Measurements from ENCODE around the gene PHKG2.

PHKG2 gene

GRCh38 chr16:30748634-30749445 lies 615 bp downstream of the PHKG2 start:
- H3K4me3 ChIP-seq (ENCODE audit: low read depth, low read length), result peak overlapping the region; percentile 68
- peaks cover 57% of the 10 kb centered on the region for H3K36me3 ChIP-seq
- DNase-seq, result peak; percentile 55
- no peaks in the 10 kb centered on the region for H3K27me3 ChIP-seq (ENCODE audit: insufficient read depth, low read depth, severe bottlenecking)
- no peaks in the 10 kb centered on the region for H3K9me3 ChIP-seq (ENCODE audit: severe bottlenecking)
- TF ChIP-seq CTCF (IDR thresholded peaks at IDR 0.05; ENCODE audit: low read depth, low read length), result no peak
- peak overlapping the region; percentile 77 for H3K27ac ChIP-seq

GRCh38 chr16:30750201-30750600 lies 2.0 kb downstream of the PHKG2 start:
- Histone ChIP-seq H3K27me3 (ENCODE audit: insufficient read depth, low read depth, severe bottlenecking) (no peaks in the 10 kb centered on the region), H3K4me3 (ENCODE audit: low read depth, low read length) (no peak overlapping the region), H3K36me3 (peaks cover 59% of the 10 kb centered on the region), H3K27ac (no peak overlapping the region), H3K9me3 (ENCODE audit: severe bottlenecking) (no peaks in the 10 kb centered on the region)
- no peak for TF ChIP-seq CTCF (IDR thresholded peaks at IDR 0.05; ENCODE audit: low read depth, low read length)
- no peak for DNase-seq

GRCh38 chr16:30750876-30751465 lies 2.7 kb downstream of the PHKG2 start:
- no peaks in the 10 kb centered on the region for H3K9me3 ChIP-seq (ENCODE audit: severe bottlenecking)
- no peak for DNase-seq
- TF ChIP-seq CTCF (IDR thresholded peaks at IDR 0.05; ENCODE audit: low read depth, low read length), result no peak
- H3K4me3 ChIP-seq (ENCODE audit: low read depth, low read length), result no peak overlapping the region
- H3K27me3 ChIP-seq (ENCODE audit: insufficient read depth, low read depth, severe bottlenecking), result no peaks in the 10 kb centered on the region
- H3K27ac ChIP-seq, result no peak overlapping the region
- peaks cover 59% of the 10 kb centered on the region for H3K36me3 ChIP-seq

DNA sequence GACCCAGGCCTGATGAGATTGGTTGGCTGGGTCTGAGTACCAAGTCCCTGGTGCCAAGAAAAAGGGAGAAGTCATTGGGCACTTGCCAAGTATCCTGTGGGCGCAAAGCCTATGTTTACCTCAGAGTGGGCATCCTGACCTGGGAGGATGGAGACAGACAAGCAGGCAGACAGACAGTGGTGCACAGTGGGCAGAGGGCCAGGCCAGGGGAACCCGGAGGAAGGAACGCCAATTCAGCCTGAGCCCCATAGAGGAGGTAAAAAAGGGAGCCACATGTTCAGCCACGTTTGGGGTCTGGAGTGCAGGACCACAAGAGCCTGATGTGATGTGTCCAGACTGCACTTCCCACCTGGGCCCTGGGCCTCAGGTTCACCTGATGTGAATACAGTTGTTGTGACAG lies 5.4 kb downstream of the PHKG2 start:
- Histone ChIP-seq H3K9me3 (ENCODE audit: severe bottlenecking) (no peaks in the 10 kb centered on the region), H3K36me3 (peaks cover 78% of the 10 kb centered on the region), H3K27me3 (ENCODE audit: insufficient read depth, low read depth, severe bottlenecking) (no peaks in the 10 kb centered on the region), H3K27ac (no peak overlapping the region), H3K4me3 (ENCODE audit: low read depth, low read length) (no peak overlapping the region)
- no peak for TF ChIP-seq CTCF (IDR thresholded peaks at IDR 0.05; ENCODE audit: low read depth, low read length)
- no peak for DNase-seq

DNA sequence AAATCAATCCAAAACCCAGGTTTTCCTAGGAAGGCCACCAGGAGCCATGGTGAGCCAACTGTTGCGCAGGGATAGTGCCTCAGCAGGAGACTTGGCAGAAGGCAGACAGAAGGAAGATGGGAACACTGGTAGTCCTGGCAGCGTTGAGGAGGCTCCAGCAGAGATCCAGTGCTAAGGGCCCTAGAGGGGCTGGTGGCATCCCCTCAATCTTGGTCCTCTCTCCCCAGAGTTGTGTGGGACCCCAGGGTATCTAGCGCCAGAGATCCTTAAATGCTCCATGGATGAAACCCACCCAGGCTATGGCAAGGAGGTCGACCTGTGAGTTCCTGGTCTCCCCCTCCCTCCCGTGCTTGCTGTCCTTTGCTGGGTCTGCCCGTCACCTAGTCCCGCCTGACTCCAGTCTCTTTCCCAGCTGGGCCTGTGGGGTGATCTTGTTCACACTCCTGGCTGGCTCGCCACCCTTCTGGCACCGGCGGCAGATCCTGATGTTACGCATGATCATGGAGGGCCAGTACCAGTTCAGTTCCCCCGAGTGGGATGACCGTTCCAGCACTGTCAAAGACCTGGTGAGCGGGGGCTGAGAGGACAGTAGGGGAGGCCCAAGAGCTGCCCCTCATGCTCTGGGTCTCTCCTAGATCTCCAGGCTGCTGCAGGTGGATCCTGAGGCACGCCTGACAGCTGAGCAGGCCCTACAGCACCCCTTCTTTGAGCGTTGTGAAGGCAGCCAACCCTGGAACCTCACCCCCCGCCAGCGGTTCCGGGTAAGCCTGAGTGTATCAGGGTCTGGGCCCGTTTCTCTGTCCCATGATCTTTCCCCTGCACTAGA lies 7.9 kb downstream of the PHKG2 start:
- Histone ChIP-seq H3K27ac (no peak overlapping the region), H3K36me3 (peaks cover 71% of the 10 kb centered on the region)
- no peak for DNase-seq

More for the DNA sequence above, 7.9 kb downstream of the PHKG2 start:
- Histone ChIP-seq H3K9me3 (ENCODE audit: severe bottlenecking) (no peaks in the 10 kb centered on the region), H3K4me3 (ENCODE audit: low read depth, low read length) (no peak overlapping the region), H3K27me3 (ENCODE audit: insufficient read depth, low read depth, severe bottlenecking) (no peaks in the 10 kb centered on the region)
- TF ChIP-seq CTCF (IDR thresholded peaks at IDR 0.05; ENCODE audit: low read depth, low read length), result no peak

Data from WERI-Rb-1 (cell line).